Measurements from ENCODE around the gene SEC14L3.

- TF ChIP-seq EZH2 (IDR thresholded peaks at IDR 0.05; ENCODE audit: insufficient read depth, poor library complexity, severe bottlenecking) (no peak), EZH2phosphoT487 (IDR thresholded peaks at IDR 0.05; ENCODE audit: insufficient read depth, low read depth) (no peak)
Observed at GRCh38 chr22:30460147-30460546, 11.7 kb downstream of the SEC14L3 start.

Measured in GM23248 (cell line).